GM12878 (cell line): ENCODE results near the gene ADARB1. TPM values are rescaled to one million over a fixed set of nuclear protein-coding genes. Genes with fewer than 3 reads are reported as not detected.

Experiments
- ATAC-seq: fragments of 200-7000 bp; cut with Tn5 transposase; 3 replicates; pipeline ENCODE4 v1.9.1; 2020; ENCODE audit warnings: mild to moderate bottlenecking, moderate library complexity
- BruUV-seq: library from RNA; stranded (reverse); fragments of 400-500 nt; replicated peaks from 2 replicates; lab custom pipeline; 2021; lab: Mats Ljungman, UMichigan
- CTCF ChIA-PET: fragments of 300-600 bp; sonication (Branson Sonifier 250); formaldehyde crosslinking; extraction: SDS; loops from one replicate; lab custom pipeline; 2021; ENCODE audit warnings: inconsistent platforms; lab: Yijun Ruan, JAX
- POLR2A ChIA-PET: fragments of 350-600 bp; formaldehyde crosslinking; extraction: SDS; loops from one replicate; lab custom pipeline; 2021; ENCODE audit warnings: inconsistent platforms; lab: Charles Lee
- RAD21 ChIA-PET: fragments of 300-600 bp; sonication (Branson Sonifier 250); formaldehyde crosslinking; loops from one replicate; lab custom pipeline; 2023; ENCODE audit warnings: antibody characterized with exemption; ENCODE audit not compliant: unreplicated experiment; lab: Charles Lee
- SMC1A ChIA-PET: fragments of 300-600 bp; sonication (Branson Sonifier 250); formaldehyde crosslinking; loops from one replicate; lab custom pipeline; 2023; ENCODE audit not compliant: unreplicated experiment, uncharacterized antibody; lab: Charles Lee
- DNase-seq: peaks from one replicate; pipeline ENCODE4 v3.0.0-alpha.2; 2011; ENCODE audit warnings: low read depth, low spot score
- FAIRE-seq: peaks from 3 replicates; lab custom pipeline; 2011; peaks lifted over from hg19 to GRCh38; lab: Jason Lieb, UNC
- H2AFZ ChIP-seq: 2 replicates; pipeline ENCODE4 v1.6.0; 2011; ENCODE audit warnings: low read depth, low read length, control low read depth; ENCODE audit not compliant: control insufficient read depth
- H3K27ac ChIP-seq: 2 replicates; pipeline ENCODE4 v1.5.1; 2011; ENCODE audit warnings: control low read depth; ENCODE audit not compliant: control insufficient read depth, insufficient read depth
- H3K27me3 ChIP-seq, 2 experiments: replicated peaks in 1 of 2; 2 replicates each; pipeline versions ENCODE4 v1.6.0 to v1.6.1; 2011; ENCODE audit warnings: low read length in 1 of 2; ENCODE audit not compliant: control insufficient read depth in 2 of 2, insufficient read depth in 2 of 2
- H3K36me3 ChIP-seq, 2 experiments: 2 replicates each; pipeline ENCODE4 v1.5.1; 2011; ENCODE audit warnings: low read length in 1 of 2; ENCODE audit not compliant: control insufficient read depth in 2 of 2, insufficient read depth in 2 of 2
- H3K4me1 ChIP-seq: 2 replicates; pipeline ENCODE4 v1.6.1; 2011; ENCODE audit warnings: mild to moderate bottlenecking, low read length, moderate library complexity, mixed read lengths; ENCODE audit not compliant: control insufficient read depth, insufficient read depth
- H3K4me2 ChIP-seq: 2 replicates; pipeline ENCODE4 v1.6.0; 2011; ENCODE audit warnings: control low read depth; ENCODE audit not compliant: control insufficient read depth, insufficient read depth
- H3K4me3 ChIP-seq: fragments of 200-600 bp; sonication (generic); 2 replicates; pipeline ENCODE4 v1.5.1; 2016
- H3K79me2 ChIP-seq: 2 replicates; pipeline ENCODE4 v1.6.0; 2011; ENCODE audit warnings: low read length; ENCODE audit not compliant: control insufficient read depth, insufficient read depth
- H3K9ac ChIP-seq: 2 replicates; pipeline ENCODE4 v1.8.0; 2011; ENCODE audit warnings: low read length, control low read depth, mixed read lengths; ENCODE audit not compliant: control insufficient read depth, insufficient read depth
- H3K9me3 ChIP-seq: replicated peaks from 3 replicates; pipeline ENCODE4 v1.5.1; 2011; ENCODE audit warnings: mild to moderate bottlenecking, low read length; ENCODE audit not compliant: control insufficient read depth, insufficient read depth
- H4K20me1 ChIP-seq: 2 replicates; pipeline ENCODE4 v1.6.0; 2011; ENCODE audit not compliant: control insufficient read depth, insufficient read depth
- CBFB ChIP-seq: IDR thresholded peaks from 2 replicates; pipeline ENCODE4 v1.6.1; 2016; ENCODE audit warnings: antibody characterized with exemption, low read depth
- ELK1 ChIP-seq: IDR thresholded peaks from 2 replicates; pipeline ENCODE4 v1.6.1; 2012; ENCODE audit warnings: low read depth, low read length, improper control_type of control experiment
- ESRRA ChIP-seq: IDR thresholded peaks from 2 replicates; pipeline ENCODE4 v1.6.1; 2012; ENCODE audit warnings: mild to moderate bottlenecking, low read length, improper control_type of control experiment
- EZH2 ChIP-seq: IDR thresholded peaks from 2 replicates; pipeline ENCODE4 v1.6.1; 2012; ENCODE audit warnings: low read depth, mild to moderate bottlenecking, control low read depth, inconsistent platforms, low read length, borderline replicate concordance; ENCODE audit not compliant: control insufficient read depth
- HDGF ChIP-seq: fragments of 450-650 bp; IDR thresholded peaks from 2 replicates; pipeline ENCODE4 v1.6.1; 2016; ENCODE audit warnings: antibody characterized with exemption
- IRF4 ChIP-seq: IDR thresholded peaks from 2 replicates; pipeline ENCODE4 v1.6.1; 2011; ENCODE audit warnings: low read depth, low read length
- IRF5 ChIP-seq: fragments of 450-650 bp; IDR thresholded peaks from 2 replicates; pipeline ENCODE4 v1.6.1; 2017; ENCODE audit warnings: borderline replicate concordance
- NFYB ChIP-seq: IDR thresholded peaks from 2 replicates; pipeline ENCODE4 v1.6.1; 2011; ENCODE audit warnings: low read depth, mild to moderate bottlenecking, low read length, improper control_type of control experiment, moderate library complexity; ENCODE audit not compliant: insufficient read depth
- NR2C2 ChIP-seq: IDR thresholded peaks from 2 replicates; pipeline ENCODE4 v1.6.1; 2011; ENCODE audit warnings: borderline replicate concordance, low read depth; ENCODE audit not compliant: control insufficient read depth, insufficient read length
- RUNX3 ChIP-seq: IDR thresholded peaks from 2 replicates; pipeline ENCODE4 v1.6.1; 2012; ENCODE audit warnings: low read length, inconsistent platforms
- SIN3A ChIP-seq: IDR thresholded peaks from 2 replicates; pipeline ENCODE4 v1.6.1; 2012; ENCODE audit warnings: low read depth, low read length, improper control_type of control experiment
- SMAD5 ChIP-seq: IDR thresholded peaks from 2 replicates; pipeline ENCODE4 v1.6.1; 2016; ENCODE audit warnings: antibody characterized with exemption, low read depth
- SREBF1 ChIP-seq: IDR thresholded peaks from 2 replicates; pipeline ENCODE4 v1.6.1; 2012; ENCODE audit warnings: mild to moderate bottlenecking, low read length
- STAT1 ChIP-seq: fragments of 450-650 bp; conservative IDR thresholded peaks from 2 replicates; pipeline ENCODE4 v1.6.1; 2014; ENCODE audit warnings: antibody characterized with exemption, mild to moderate bottlenecking
- WGBS: methylation state at CpG from one replicate; pipeline ENCODE4 v1.1.6; 2016; ENCODE audit warnings: low lambda C conversion rate; ENCODE audit not compliant: insufficient replicate concordance, insufficient coverage; ENCODE audit errors: missing lambda C conversion rate; 5-methylcytosine and 5-hydroxymethylcytosine counted together
- in situ Hi-C: fragments of 300-500 bp; cut with MboI; formaldehyde crosslinking; loops from 9 replicates; pipeline ENCODE4 v1.14.3; 2018; ENCODE audit warnings: mixed read lengths
- intact Hi-C: fragments of 100-400 bp; cut with micrococcal nuclease; formaldehyde crosslinking; loops from one replicate; pipeline ENCODE4 v1.14.2; 2022; ENCODE audit not compliant: unreplicated experiment
- polyA plus RNA-seq, 11 experiments: library from polyadenylated mRNA; depleted of rRNA in 4 of 11; unstranded in 6 of 11; stranded (reverse) in 5 of 11; fragments of >200 nt; fragmentation: Nextera tagmentation in 4 of 11; fragmentation: Illumina TruSeq in 1 of 11; extraction: Ambion mirVana in 4 of 11; extraction: Trizol in 1 of 11; gene quantifications; 1 replicate in 1 of 11; 2 replicates in 10 of 11; pipeline versions ENCODE4 v1.2.1 to v1.2.3, GENCODE V29; 2011 to 2016; ENCODE audit warnings: inconsistent platforms in 2 of 11, missing spikeins in 2 of 11, low read depth in 1 of 11
- total RNA-seq, 4 experiments: library from RNA; depleted of rRNA in 3 of 4; stranded (reverse); fragments of >200 nt in 3 of 4; fragmentation: Illumina TruSeq in 1 of 4; extraction: Trizol in 1 of 4; gene quantifications; 2 replicates each; pipeline versions ENCODE4 v1.2.1 to v1.2.3, GENCODE V29; 2013 to 2021
- TF ChIP-seq, protein P1 (sequence below): IDR thresholded peaks from 2 replicates; pipeline ENCODE4 v1.6.1; 2011; ENCODE audit warnings: low read depth, low read length, improper control_type of control experiment, borderline replicate concordance
- TF ChIP-seq, protein P2 (sequence below): IDR thresholded peaks from 2 replicates; pipeline ENCODE4 v1.6.1; 2012; ENCODE audit warnings: low read length, inconsistent platforms

Gene ADARB1
- total and polyA plus RNA-seq, 10 of the 15 experiments (the other 5 are each of a cell fraction or from before 2014, with no cell fraction given), result 5.7 to 61.7 (median 25.3) TPM

GRCh38 chr21:45225741-45226327 lies 151.5 kb downstream of the ADARB1 start:
- in situ Hi-C loops, result no loop called here
- Histone ChIP-seq H3K9me3 (no peaks in the 10 kb centered on the region), H3K27ac (no peak overlapping the region), H3K4me2 (no peak overlapping the region), H3K4me3 (no peak overlapping the region), H2AFZ (no peak overlapping the region), H3K4me1 (no peaks in the 10 kb centered on the region), H3K9ac (no peak overlapping the region), H4K20me1 (0 out of 2 replicates have a peak, but pooled peaks cover 3% of the 10 kb centered on the region), H3K27me3 (no peaks in the 10 kb centered on the region), H3K79me2 (no peaks in the 10 kb centered on the region), H3K36me3 (no peaks in the 10 kb centered on the region)
- ATAC-seq (no peak), DNase-seq (no peak), FAIRE-seq (no peak)
- RAD21 ChIA-PET, result no interaction called here
- 58% methylated on average over 16 of the region's 16 CpGs for WGBS
- no peak for TF ChIP-seq NR2C2
- TF ChIP-seq, protein P1, sequence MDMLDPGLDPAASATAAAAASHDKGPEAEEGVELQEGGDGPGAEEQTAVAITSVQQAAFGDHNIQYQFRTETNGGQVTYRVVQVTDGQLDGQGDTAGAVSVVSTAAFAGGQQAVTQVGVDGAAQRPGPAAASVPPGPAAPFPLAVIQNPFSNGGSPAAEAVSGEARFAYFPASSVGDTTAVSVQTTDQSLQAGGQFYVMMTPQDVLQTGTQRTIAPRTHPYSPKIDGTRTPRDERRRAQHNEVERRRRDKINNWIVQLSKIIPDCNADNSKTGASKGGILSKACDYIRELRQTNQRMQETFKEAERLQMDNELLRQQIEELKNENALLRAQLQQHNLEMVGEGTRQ, result no peak
- TF ChIP-seq SIN3A, result no peak
- no peak for TF ChIP-seq NFYB
- TF ChIP-seq CBFB, result no peak
- TF ChIP-seq ESRRA, result no peak
- no peak for TF ChIP-seq IRF4
- TF ChIP-seq RUNX3, result no peak
- TF ChIP-seq HDGF, result no peak
- TF ChIP-seq IRF5, result no peak
- no peak for TF ChIP-seq STAT1
- no peak for TF ChIP-seq ELK1
- TF ChIP-seq SREBF1, result no peak
- TF ChIP-seq, protein P2, sequence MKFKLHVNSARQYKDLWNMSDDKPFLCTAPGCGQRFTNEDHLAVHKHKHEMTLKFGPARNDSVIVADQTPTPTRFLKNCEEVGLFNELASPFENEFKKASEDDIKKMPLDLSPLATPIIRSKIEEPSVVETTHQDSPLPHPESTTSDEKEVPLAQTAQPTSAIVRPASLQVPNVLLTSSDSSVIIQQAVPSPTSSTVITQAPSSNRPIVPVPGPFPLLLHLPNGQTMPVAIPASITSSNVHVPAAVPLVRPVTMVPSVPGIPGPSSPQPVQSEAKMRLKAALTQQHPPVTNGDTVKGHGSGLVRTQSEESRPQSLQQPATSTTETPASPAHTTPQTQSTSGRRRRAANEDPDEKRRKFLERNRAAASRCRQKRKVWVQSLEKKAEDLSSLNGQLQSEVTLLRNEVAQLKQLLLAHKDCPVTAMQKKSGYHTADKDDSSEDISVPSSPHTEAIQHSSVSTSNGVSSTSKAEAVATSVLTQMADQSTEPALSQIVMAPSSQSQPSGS, result no peak
- no peak for TF ChIP-seq EZH2
- no peak for TF ChIP-seq SMAD5
- SMC1A ChIA-PET, result interaction anchor here (1.2 kb wide), 1 partner anchor 284 kb away, joined by 3 read pairs; no protein-coding TSS in a partner anchor
- CTCF ChIA-PET, result no interaction called here
- intact Hi-C loops, result no loop called here
- BruUV-seq, result TSS peak; percentile 60
- POLR2A ChIA-PET, result no interaction called here
